Mesenteric fat pad (tissue), 1 donor: Measurements from ENCODE around the gene NRTN. TPM values are rescaled to one million over a fixed set of nuclear protein-coding genes. Genes with fewer than 3 reads are reported as not detected.
"Not testable (repeated sequence)": the region's sequence is repeated elsewhere in the genome, so short reads cannot be mapped to it uniquely, and the experiment has no call there.

Experiments
- DNase-seq: peaks from one replicate; pipeline ENCODE4 v3.0.0-alpha.2; 2020; ENCODE audit warnings: low spot score
- long read RNA-seq: library from polyadenylated mRNA; unstranded; transcript quantifications from one replicate; pipeline ENCODE4 v2.0.0, GENCODE V29; 2020
- total RNA-seq: library from RNA; stranded (reverse); fragmentation: NEBNext Ultra II Directional; extraction: Animal tissue kit (Norgen Biotek cat#: 25700); gene quantifications from one replicate; pipeline ENCODE4 v1.2.1, GENCODE V29; 2021
- donor health status: DM: yes; HTN: yes; CAD: no.

NRTN gene, protein sequence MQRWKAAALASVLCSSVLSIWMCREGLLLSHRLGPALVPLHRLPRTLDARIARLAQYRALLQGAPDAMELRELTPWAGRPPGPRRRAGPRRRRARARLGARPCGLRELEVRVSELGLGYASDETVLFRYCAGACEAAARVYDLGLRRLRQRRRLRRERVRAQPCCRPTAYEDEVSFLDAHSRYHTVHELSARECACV
- 0.42 TPM for total RNA-seq
- long read RNA-seq, result 0 reads

DNA sequence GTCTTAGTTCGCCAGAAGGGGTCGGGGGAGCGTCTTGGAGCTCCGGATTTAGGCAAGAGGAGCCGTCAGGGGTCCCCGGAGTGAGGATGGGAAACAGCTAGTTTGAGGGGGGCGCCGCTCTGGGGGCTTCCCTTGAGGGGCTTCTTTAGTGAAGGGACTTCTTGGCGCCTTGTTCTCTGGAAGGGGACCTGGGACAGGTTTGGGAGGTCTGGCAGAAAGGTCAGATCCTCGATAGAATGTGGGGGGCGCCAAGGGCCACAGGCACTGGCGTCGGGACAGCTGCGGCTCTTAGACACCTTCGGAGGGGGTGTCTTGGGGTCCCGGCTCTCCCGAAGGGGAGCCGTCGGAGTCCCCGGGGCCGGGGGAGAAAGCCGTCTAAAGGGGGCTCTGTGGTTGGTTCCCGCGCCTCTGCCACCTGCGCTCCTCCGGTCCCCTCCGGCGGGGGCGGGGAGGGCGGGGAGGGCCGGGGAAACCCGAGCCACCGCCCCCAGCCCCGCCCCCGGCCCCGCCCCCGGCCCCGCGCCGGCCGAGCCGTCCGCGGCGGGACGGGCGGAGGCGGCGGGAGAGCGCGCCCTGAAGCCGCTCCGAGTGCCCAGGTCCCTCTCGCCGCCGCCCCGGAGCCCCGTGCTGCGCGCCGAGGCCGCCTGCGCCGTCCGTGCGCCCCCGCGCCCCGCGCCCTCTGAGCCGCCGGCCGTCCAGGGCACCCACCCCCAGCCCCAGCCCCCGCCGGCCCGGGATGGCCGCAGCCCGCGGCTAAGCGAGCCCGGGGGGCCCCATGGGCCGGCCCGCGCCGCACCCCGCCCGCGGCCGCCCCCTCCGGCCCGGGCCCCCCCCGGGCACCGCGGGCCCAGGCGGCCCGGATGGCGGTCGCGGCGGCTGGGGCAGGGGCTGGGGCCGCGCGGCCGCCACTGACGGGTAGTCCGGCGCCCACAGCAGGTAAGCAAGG, at the start of gene NRTN:
Gene NRTN, plus strand, starts transcription at position 552 of the 946 bp plus-strand sequence. CDS start 19,099 bp downstream, outside the sequence.
- no peak for DNase-seq

DNA sequence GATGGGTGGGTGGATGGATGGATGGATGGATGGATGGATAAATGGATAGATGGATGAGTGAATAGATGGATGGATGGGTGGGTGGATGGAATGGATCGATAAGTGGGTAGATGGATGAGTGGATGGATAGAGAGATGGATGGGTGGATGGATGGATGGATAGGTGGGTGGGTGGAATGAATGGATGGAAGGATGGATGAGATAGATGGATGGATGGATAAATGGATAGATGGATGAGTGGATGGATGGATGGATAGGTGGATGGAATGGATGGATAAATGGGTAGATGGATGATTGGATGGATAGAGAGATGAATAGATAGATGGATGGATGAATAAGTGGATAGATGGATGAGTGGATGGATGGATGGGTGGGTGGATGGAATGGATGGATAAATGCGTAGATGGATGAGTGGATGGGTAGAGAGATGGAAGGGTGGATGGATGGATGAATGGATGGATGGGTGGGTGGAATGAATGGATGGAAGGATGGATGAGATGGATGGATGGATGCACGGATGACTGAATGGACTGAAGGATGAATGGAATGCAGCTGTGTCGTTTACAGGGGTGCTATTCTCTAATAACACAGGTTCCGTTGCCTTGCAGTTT, 42.2 kb upstream of the NRTN start:
- no peak for DNase-seq

DNA sequence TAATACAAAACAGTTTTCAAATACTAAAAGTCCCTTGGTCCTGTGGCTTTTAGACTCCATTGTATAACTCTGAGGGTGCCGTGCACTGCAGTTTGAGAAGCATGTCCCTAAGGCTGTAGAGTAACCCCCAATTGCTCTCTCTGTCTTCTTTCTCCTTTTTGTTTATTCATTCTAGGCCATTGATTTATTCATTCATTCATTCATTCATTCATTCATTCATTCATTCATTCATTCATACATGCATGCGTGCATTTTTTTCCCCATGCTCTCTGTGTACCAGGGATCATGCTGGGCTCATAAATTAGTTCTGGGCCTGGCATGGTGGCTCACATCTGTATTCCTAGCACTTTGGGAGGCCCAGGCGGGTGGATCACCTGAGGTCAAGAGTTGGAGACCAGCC, 39.6 kb upstream of the NRTN start:
- DNase-seq, result no peak

DNA sequence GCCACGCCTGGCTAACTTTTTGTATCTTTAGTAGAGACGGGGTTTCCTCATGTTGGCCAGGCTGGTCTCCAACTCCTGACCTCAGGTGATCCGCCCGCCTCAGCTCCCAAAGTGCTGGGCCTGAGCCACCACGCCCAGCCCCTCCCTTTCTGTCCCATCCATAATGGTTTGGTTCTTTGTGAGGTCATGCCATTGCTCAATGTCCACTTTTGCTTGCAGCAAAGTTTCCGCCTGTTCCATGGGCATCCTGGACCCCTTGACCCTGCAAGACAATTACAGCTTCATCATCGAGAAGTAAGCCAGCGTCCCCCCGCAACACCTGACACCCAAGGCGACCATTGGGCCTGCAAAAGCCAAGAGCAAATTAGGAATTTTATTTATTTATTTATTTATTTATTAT, 36.9 kb upstream of the NRTN start:
- no peak for DNase-seq

DNA sequence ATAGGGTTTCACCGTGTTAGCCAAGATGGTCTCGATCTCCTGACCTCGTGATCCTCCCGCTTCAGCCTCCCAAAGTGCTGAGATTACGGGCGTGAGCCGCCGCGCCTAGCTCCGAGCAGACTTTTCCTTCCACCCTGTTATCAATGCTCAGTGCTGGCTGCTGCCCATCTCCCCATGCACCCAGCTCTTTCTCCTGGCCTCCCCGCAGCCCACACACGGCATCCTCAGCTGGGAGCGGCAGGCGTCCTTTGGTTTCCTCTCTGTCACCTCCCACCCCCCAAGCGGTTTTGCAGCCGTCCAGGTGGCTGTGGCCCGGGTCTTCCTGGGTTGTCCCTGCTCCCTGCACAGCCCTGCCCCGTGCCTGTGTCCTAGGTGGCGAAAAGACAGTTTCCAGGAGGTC, 32.5 kb upstream of the NRTN start:
- no peak for DNase-seq

DNA sequence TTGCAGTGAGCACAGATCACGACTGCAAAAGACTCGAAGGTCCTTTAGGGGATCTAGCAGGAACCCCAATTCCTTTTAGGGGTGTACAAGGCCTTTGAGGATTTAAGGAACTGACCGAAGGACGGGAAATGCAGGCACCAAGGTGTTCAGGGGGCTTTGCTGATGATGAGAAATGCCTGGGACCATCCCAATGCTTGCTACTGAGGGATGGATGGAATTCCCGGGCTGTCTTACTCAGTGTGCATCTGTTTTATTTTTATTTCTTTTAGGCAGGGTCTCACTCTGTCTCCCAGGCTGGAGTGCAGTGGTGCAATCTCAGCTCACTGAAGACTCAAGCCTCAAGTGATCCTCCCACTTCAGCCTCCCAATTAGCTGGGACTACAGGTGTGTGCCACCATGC, 31.6 kb upstream of the NRTN start:
- no peak for DNase-seq

DNA sequence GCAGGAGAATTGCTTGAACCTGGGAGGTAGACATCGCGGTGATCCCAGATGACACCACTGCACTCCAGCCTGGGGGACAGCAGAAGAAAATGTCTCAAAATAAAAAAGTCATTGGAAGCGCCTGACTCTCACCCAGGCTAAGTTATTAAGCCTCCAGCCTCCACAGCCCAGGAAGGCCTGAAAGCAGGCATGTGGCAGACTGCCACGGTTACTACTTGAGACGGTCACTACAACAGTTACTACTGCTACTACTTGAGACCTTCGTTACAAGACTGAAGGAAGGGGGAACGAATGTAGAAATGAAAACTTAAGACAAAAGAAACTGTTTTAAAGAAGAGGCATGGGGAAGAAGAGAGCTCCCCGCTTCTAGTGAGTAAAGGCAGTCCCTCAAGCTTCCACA, 29.9 kb upstream of the NRTN start:
- no peak for DNase-seq

DNA sequence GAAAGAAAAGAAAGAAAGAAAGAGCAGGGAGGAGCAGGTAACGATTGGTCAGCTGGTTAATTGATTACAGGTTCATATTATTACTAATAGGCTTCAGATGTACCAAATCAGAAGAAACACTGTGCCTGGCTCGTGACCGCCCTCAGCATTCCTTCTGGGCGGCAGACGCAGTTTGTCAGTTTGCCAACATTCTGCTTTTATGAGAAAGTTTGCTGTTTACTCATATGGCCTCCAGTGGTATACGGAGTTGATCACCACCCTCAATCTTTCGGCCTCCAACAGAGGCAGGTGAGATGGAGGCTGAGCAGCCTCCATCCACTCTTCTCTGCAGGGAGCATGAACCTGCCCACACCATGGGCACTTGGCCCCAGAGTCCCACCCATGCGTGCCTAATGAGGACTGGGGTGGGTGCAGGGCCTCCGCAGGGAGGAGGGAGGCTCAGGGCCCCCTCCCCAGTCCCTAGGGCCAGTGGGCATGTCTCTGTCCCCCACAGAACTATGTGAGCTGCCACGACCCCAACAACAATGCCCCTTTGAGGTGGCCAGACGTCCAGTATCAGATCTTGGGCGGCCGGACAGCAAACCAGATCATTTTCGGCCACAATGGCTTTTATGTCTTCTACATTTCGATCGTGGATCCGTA, 29.1 kb upstream of the NRTN start:
- DNase-seq, result no peak

DNA sequence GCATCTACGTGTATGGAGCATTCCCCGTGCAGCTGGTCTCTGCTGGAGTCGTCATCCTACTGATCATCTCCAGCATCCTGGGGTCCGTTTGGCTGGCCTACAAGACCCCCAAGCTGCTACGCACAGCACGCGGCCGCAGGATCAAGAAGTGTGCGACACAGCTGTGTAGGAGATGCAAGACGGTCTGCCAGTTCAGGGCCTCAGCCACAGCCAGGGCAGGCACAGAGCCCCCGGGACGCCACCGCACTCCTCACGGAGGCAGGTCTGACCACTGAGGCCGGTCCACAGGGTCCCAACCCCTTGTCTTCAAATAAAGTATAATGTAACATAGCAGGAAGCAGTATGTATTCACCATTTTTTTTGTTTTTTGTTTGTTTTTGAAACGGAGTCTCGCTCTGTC, 26.5 kb upstream of the NRTN start:
- no peak for DNase-seq

DNA sequence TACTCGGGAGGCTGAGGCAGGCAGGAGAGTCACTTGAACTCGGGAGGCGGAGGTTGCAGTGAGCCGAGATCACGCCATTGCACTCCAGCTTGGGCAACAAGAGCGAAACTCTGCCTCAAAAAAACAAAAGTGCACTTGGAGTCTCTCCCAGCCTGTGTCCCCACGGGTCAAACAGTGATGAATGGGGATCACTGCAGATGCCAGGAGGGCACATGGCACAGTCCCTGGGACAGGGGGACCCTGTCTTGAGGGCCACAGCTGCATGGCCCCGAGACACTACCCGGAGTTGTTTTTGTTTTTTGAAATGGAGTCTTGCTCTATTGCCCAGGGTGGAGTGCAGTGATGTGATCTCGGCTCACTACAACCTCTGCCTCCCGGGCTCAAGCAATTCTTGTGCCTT, 24.0 kb upstream of the NRTN start:
- DNase-seq, result not testable (repeated sequence)

DNA sequence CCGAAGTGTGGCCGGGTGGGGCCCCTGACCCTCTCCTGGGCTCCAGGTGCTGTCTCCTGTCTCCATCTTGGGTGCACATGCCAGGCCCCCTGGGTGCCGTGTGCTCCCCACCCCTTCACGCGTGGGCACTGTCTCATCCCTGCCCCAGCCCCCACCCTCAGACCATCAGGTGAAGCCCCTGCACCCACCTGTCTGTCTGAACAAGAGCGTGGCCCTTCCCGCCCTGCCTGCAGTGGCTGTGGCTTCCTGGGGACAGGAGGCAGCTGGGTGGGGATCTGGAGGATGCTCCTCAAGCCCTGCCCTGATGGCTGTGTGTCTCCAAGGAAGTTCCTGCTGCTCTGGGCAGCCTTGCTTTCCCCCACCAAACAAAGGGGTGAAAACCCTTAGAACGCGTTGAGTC, 22.5 kb upstream of the NRTN start:
- DNase-seq, result no peak

DNA sequence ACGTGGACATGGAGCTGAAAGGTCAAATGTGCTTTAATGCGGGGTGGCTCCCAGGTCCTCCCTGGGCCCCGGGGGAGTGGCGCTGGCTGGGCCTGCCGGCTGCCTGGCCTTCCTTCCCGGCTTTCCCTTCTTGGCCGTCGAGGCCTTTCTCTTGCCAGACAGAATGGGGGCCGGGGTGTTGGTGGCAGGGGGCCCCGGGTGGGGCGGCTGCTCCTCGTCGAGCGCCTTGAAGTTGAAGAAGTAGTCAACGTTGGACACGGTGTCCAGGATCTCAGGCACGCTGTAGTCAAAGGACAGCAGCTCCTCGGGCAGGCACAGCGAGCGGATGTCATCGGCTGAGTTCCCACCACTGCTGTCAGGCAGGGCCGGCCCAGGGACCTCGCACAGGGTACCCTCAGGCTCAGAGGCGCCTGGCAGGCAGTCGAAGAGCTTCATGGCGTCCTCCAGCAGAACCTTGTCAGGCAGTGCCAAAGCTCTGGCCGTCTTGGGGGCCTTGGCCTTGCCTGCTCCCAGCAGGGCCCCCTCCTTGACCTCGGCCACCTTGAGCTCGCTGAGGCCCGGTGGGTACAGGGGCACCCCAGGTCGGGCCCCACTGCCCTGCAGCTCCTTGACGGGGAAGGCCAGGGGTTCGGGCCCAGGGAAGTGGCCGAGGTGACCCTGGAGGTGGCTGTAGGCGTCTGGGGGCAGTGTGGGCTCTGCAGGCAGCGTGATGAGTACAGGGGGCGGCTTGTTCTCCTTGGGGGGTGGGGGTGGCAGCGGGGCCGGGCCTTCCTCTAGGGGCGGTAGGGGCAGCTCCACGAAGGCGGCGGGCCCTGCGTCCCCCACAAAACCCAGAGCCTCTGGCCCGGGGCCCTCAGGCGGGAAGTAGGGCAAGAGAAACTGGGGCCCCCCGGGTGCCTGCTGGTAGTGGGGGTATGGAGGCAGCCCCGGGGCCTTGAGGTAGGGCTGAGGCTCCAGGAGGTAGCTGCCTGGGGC, 21.6 kb upstream of the NRTN start:
- DNase-seq, result no peak

DNA sequence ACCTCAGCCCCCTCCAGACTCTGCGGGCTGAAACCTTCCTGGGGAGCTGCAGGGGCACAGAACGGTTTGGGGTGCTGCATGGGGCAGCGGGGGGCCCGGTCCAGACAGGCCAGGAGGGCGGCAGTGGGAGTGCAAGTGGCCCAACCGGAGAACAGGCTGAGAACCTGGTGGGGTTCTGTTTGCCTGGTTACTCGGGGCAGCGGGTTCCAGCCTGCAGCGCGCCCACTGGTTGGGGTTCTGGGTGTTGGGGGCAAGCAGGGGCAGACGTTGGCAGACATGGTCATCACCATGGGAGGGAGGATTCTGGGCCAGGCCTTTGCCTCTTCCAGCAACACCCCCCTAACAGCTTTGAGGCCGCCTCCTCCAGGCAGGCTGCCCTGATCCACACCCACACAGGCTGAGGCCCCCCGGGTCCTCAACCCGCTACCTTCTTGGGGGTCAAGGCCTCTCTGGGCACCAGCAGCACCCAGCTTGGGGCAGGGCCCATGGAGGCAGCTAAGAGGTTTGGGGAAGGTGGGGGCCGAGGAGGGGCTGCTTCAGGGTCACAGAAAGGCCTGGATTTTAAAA, 20.2 kb upstream of the NRTN start, which contains the start of gene PRR22:
Gene PRR22, minus strand, starts transcription at position 166 of the 567 bp plus-strand sequence. Its CDS starts 86 bp downstream, at position 80.
- DNase-seq, result no peak

DNA sequence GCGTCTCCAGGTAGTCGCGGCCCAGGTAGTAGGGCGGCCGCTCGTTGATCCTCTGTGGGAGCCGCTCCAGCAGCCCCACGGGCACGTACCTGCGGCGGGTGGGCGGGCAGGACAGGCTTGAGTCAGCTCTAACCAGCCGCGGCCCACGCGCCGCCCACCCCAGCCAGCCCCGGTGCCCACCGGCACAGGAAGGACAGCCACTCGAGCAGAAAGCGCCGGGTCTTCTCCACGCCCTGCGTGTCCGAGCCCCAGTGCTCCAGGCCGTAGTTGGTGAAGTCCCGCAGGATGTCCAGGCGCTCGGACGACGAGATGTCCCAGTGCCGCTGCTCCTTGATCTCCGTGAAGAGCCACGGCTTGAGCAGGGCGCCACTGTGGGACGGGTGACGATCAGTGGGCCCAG, 19.4 kb upstream of the NRTN start:
- DNase-seq, result no peak

DNA sequence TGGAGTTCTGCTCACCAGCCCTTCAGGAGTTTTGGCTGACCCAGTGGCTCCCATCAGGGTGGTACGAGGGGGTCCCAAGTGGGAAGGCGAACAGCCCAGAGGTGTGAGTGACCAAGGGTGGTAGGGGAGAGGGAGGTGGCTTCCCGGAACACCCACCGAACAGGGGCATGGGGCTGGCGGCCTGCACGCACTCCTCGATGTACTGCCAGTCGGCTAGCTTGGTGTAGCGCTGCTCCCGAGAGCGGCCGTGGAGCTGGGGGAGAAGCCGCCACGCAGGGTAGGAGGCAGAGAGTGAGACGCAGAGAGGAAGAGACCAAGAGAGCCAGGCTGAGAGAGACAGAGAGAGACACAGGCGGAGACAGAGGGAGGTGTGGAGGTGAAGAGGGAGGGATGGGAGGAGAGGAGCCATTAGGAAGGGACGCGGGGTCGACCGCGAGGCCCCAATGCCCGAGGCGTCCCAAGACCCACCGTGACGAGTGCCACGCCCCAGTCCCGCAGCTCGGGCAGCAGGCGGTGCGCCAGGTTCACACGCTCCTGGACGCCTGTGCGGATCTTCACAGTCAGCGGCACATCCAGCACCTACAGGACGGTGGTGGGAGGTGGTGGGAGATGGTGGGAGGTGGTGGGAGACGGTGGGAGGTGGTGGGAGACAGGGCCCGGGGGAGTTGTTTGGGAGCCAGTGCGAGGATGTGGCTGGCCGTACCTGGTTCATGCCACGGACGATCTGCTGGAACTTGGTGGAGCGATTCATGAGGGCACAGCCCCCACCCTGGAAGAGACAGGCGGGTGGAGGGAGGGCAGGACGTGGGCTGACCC, 18.1 kb upstream of the NRTN start:
- DNase-seq, result no peak

DNA sequence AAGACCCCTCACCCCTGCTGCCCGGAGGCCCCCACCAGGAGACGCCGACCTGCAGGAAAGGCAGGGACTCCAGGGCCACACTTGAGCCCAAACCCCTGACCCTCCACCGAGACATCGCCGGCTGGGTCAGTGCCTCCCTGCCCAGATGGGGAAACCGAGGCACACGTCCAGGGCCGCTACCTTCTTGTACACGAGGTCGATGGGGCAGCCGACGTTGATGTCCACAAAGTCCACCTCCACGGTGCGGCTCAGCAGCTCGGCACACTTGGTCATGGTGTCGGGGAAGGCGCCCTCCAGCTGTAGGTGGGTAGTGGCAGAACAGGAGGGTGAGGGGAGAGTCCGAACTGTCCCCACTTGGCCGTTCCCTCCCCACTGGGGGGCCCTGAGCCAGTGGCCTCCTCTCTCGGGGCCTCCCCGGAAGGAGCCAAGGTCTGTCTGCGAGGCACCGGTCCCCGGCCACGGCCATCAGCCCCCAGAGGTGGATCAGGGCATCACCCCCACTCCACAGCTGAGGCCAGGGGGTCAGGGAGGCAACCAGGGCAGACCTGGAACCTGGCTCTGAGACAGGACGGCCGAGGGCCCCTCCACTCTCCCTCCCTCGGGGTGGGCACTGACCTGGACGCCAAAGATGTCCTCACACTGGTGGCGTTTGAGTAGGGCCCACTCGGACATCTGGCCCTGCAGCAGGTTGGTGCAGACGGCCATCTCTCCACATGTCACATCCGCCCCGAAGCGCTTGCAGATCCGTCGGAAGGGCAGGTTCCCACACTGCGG, 17.3 kb upstream of the NRTN start:
- no peak for DNase-seq

DNA sequence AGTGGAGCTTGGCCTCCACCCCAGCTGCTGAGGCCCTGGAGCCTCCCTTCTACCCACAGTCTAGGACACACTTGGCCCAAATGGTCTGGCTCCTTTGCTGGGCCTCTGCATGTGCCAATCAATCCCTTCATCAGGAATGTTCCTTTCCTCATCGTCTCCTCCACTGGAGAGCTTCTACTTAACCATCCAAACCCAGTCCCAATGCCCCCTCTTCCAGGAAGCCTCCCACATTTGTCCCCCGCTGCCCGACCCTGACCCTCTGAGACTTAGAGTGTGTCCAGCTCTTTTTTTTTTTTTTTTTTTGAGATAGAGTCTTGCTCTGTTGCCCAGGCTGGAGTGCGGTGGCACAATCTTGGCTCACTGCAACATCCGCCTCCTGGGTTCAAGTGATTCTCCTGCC, 16.4 kb upstream of the NRTN start:
- DNase-seq, result no peak

DNA sequence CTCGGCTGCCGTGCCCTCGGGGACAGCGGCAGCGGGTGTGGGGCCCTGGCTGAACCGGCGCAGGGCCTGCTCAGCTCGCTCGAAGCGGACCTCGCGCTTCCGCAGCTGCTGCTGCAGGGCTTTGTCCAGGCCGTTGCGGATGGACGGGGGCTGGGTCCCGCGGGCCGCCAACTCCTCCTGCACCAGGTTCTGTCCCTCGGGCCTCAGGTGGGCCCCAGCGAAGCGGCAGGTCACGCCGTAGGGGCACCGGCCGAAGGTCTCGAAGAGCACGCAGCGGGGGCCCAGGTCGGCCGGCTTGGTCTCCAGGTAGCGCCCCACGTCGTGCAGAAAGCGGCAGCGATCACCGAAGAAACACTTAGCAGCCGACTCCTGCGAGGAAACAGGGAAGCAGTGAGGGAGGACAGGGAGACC, 15.5 kb upstream of the NRTN start:
- no peak for DNase-seq
